NB4 (cell line): Measurements from ENCODE around the gene MOGAT3.

Experiments
- DNase-seq: peaks from one replicate; pipeline ENCODE4 v3.0.0; 2010; ENCODE audit warnings: low read depth
- H3K4me3 ChIP-seq: one replicate; pipeline ENCODE4 v1.5.1; 2011; ENCODE audit warnings: mild to moderate bottlenecking, low read depth, low read length, moderate library complexity
- CTCF ChIP-seq: IDR thresholded peaks from one replicate; pipeline ENCODE4 v1.5.1; 2012; ENCODE audit warnings: low read depth, low read length
- MAX ChIP-seq: IDR thresholded peaks from 2 replicates; pipeline ENCODE4 v1.6.1; 2011; ENCODE audit warnings: low read depth, low read length
- MYC ChIP-seq: IDR thresholded peaks from 2 replicates; pipeline ENCODE4 v1.6.1; 2011; ENCODE audit warnings: low read depth, low read length
- POLR2A ChIP-seq: IDR thresholded peaks from 2 replicates; pipeline ENCODE4 v1.6.1; 2011; ENCODE audit warnings: mild to moderate bottlenecking; ENCODE audit not compliant: insufficient read length; ENCODE audit errors: extremely low read depth

The MOGAT3 gene

DNA sequence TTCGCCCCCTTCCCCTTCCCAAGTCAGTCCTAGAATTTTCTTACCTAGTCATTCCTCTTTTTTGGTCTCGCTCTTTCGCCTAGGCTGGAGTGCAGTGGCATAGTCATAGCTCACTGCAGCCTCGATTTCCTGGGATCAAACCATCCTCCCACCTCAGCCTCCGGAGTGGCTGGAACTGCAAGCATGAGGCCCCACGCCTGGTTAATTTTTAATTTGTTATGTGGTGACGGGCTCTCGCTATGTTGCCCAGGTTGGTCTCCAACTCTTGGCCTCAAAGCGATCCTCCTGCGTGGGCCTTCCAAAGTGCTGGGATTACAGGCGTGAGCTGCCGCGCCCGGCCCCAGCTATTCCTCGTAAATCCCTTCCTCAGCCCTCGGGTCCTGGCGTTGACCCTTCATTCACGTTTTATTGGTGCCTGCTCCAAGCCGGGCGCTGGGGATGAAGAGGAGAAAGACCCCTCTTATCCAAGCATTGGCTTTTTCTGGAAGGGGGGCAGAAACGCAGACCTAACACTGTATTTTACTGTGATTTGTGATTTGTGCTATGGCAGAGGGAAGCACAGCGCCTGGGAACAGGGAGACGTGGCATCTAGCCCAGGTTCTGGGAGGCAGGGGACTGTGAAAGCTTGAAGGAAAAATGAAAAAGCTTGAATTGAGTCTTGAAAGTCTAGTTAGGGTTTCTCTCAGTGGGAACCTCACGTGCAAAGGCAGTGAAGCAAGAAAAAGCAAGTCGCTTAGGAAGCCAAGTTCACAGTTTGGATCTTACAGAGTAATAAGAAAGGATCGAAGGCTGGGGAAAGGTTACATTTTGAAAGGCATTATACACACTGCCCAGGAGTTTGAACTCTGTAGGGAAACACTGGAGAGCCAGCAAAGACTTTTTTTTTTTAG, 17.6 kb upstream of the MOGAT3 start:
- no peak for DNase-seq
- H3K4me3 ChIP-seq, result peak overlapping the region; percentile 98
- TF ChIP-seq CTCF (no peak), MYC (no peak), MAX (no peak), POLR2A (no peak)

GRCh38 chr7:101217388-101218235, 16.8 kb upstream of the MOGAT3 start, which contains the start of the genes PLOD3 and ZNHIT1:
PLOD3 (minus strand) TSS chr7:101217581; CDS start chr7:101217274, 307 bp downstream.
ZNHIT1 (plus strand) TSS chr7:101218165; CDS start chr7:101218196, 31 bp downstream.
- H3K4me3 ChIP-seq, result peak within 1 kb of the TSS; percentile 98
- DNase-seq, result peak; percentile 99
- TF ChIP-seq CTCF (no peak), MYC (peak; percentile 80), MAX (peak; percentile 63), POLR2A (peak; percentile 69)

DNA sequence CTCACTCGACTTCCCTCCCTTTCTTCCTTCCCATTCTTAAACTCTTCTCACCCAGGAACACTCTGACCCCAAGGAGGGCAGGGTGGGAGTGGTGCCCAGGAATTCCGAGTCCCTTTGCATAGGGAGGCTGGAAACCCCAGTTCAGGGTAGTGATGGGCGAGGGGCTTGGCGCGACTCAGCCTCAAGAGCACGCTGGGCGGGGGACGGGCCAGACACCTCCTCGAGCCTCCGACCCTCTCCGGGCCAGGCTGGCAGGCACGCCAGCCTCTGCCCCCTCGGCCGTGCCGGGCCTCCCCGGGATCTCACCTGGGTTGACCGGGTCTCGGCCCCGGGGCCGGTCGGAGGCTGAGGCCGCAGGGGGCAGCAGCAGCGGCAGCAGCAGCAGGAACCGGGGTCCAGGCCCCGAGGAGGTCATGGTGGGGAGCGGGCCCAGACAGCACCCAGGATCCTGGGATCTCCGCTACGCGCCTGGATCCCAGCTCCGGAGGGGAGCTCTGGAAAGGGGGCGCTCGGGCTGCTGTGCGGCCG, 16.1 kb upstream of the MOGAT3 start:
- TF ChIP-seq CTCF (peak; percentile 22), MYC (no peak)
- peak overlapping the region; percentile 98 for H3K4me3 ChIP-seq
- DNase-seq, result no peak

DNA sequence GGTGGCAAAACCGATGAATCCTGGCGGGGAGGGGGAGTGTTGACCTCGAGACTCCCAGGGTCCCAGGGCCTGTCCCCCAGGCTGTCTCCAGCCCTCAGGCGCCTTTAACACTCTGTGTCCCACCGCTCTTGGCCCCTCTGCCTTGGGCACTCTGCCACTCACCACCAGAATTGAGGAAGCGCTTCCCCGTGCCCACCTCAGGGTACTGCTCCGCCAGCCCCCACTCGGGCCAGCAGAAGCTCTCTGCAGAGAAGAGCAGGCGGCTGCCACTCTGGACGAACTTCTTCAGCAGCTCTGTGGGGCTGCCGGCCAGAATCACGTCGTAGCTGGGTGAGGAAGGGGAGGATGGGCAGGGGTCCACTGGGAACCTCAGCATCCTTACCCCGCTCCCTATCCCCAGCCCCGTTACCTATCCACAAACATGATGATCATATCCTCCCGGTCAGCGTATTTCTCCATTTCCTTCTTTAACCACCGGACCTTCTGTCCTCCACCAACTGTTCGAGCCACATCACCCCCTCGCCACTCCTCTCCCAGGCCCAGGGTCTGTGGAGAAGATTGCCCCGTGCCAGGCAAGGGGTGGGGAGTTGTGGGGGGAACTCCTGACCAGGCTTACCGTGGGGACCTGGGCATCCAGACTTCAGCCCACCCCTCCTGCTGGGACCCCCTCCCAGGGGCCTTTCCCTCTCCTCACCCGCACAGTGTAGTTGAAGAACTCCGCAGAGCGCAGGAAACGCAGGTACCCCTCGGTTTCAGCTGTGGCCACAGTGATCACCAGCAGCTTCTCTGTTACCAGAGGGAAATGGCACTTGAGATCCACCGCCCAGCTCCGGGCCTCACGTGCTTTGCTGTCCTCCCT, 15.4 kb upstream of the MOGAT3 start:
- peak; percentile 48 for DNase-seq

More for the DNA sequence above, 15.4 kb upstream of the MOGAT3 start:
- peak; percentile 85 for TF ChIP-seq MAX
- TF ChIP-seq CTCF, result no peak
- TF ChIP-seq POLR2A, result no peak
- peak overlapping the region; percentile 98 for H3K4me3 ChIP-seq
